Astrocyte (in vitro differentiated cells and primary cell): ENCODE data around the gene CD34.

Experiments used
- EZH2 ChIP-seq: IDR thresholded peaks from 2 replicates; pipeline ENCODE4 v1.6.1; 2012; ENCODE audit warnings: mild to moderate bottlenecking, low read length, inconsistent platforms; ENCODE audit not compliant: insufficient read depth
- TF ChIP-seq, protein P1 (sequence below): IDR thresholded peaks from 2 replicates; pipeline ENCODE4 v1.5.1; 2011; ENCODE audit warnings: low read depth, mild to moderate bottlenecking, inconsistent platforms, low read length, moderate library complexity; ENCODE audit not compliant: insufficient read depth

DNA sequence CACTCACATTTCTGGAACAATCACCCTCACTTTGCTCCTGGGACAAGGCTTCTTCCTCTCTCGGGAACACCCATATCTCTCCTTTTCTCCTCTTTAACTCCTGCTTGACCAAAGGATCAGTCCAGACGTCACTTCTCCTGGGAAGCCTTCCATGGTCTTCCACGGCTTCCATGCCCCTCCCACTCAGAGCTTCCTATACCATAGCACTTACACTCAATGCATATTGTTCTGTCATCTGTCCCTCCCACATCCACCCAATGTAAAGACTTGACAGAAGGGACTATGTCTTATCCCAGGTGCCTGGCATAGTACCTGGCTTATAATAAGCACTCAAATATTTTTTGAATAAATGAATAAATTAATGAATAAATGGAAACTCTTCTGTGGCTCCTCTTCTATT is 28.2 kb downstream of the CD34 start:
- TF ChIP-seq, protein P1, sequence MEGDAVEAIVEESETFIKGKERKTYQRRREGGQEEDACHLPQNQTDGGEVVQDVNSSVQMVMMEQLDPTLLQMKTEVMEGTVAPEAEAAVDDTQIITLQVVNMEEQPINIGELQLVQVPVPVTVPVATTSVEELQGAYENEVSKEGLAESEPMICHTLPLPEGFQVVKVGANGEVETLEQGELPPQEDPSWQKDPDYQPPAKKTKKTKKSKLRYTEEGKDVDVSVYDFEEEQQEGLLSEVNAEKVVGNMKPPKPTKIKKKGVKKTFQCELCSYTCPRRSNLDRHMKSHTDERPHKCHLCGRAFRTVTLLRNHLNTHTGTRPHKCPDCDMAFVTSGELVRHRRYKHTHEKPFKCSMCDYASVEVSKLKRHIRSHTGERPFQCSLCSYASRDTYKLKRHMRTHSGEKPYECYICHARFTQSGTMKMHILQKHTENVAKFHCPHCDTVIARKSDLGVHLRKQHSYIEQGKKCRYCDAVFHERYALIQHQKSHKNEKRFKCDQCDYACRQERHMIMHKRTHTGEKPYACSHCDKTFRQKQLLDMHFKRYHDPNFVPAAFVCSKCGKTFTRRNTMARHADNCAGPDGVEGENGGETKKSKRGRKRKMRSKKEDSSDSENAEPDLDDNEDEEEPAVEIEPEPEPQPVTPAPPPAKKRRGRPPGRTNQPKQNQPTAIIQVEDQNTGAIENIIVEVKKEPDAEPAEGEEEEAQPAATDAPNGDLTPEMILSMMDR: no peak
- TF ChIP-seq EZH2: no peak
